Liver (tissue), 9 donors: ENCODE data around the gene NME4. TPM values are rescaled to one million over a fixed set of nuclear protein-coding genes. Genes with fewer than 3 reads are reported as not detected.

ENCODE experiments used
- DNase-seq: peaks from one replicate; pipeline ENCODE4 v3.0.0-alpha.2; 2017; ENCODE audit warnings: low spot score
- H3K27ac ChIP-seq, 2 donors: one replicate each; pipeline ENCODE4 v1.7.0; 2013; ENCODE audit warnings: inconsistent platforms in 2 of 2, low read length in 2 of 2, control low read depth in 1 of 2, low read depth in 1 of 2, mild to moderate bottlenecking in 1 of 2
- H3K27me3 ChIP-seq, 4 donors: one replicate each; pipeline versions ENCODE4 v1.6.1 to v1.7.0; 2013; ENCODE audit warnings: low read length in 3 of 4, inconsistent platforms in 1 of 4, mild to moderate bottlenecking in 1 of 4, moderate library complexity in 1 of 4; ENCODE audit not compliant: control insufficient read depth in 4 of 4, insufficient read depth in 4 of 4
- H3K36me3 ChIP-seq, 4 donors: one replicate each; pipeline versions ENCODE4 v1.6.1 to v1.7.0; 2013; ENCODE audit warnings: low read length in 3 of 4, mild to moderate bottlenecking in 3 of 4, low read depth in 1 of 4, moderate library complexity in 1 of 4; ENCODE audit not compliant: control insufficient read depth in 4 of 4, insufficient read depth in 3 of 4
- H3K4me1 ChIP-seq, 4 donors: one replicate each; pipeline versions ENCODE4 v1.6.1 to v1.7.0; 2013; ENCODE audit warnings: low read length in 3 of 4, mild to moderate bottlenecking in 3 of 4, moderate library complexity in 1 of 4; ENCODE audit not compliant: control insufficient read depth in 4 of 4, insufficient read depth in 4 of 4
- H3K4me3 ChIP-seq, 3 donors: one replicate each; pipeline versions ENCODE4 v1.6.1 to v1.7.0; 2013; ENCODE audit warnings: low read length in 3 of 3, control low read depth in 1 of 3, low read depth in 1 of 3, mild to moderate bottlenecking in 1 of 3
- H3K9ac ChIP-seq, 2 donors: one replicate each; pipeline ENCODE4 v1.7.0; 2013; ENCODE audit warnings: low read length in 2 of 2, mild to moderate bottlenecking in 2 of 2, moderate library complexity in 2 of 2, control low read depth in 1 of 2, low read depth in 1 of 2
- H3K9me3 ChIP-seq, 4 donors: one replicate each; pipeline versions ENCODE4 v1.6.1 to v1.7.0; 2013; ENCODE audit warnings: low read length in 3 of 4; ENCODE audit not compliant: control insufficient read depth in 4 of 4
- EGR1 ChIP-seq, 2 donors: IDR thresholded peaks; 2 replicates each; pipeline ENCODE4 v1.6.1; 2016 to 2018; ENCODE audit warnings: antibody characterized with exemption in 2 of 2, low read depth in 2 of 2
- FOXA1 ChIP-seq: IDR thresholded peaks from 2 replicates; pipeline ENCODE4 v1.6.1; 2016; ENCODE audit warnings: antibody characterized with exemption
- GABPA ChIP-seq, 2 donors: IDR thresholded peaks in 1 of 2; conservative IDR thresholded peaks in 1 of 2; 2 replicates each; pipeline ENCODE4 v1.6.1; 2016; ENCODE audit warnings: antibody characterized with exemption in 2 of 2, mild to moderate bottlenecking in 1 of 2, moderate library complexity in 1 of 2
- JUND ChIP-seq, 2 donors: IDR thresholded peaks; 2 replicates each; pipeline ENCODE4 v1.6.1; 2016; ENCODE audit warnings: antibody characterized with exemption in 2 of 2
- MAX ChIP-seq: IDR thresholded peaks from 2 replicates; pipeline ENCODE4 v1.6.1; 2016; ENCODE audit warnings: antibody characterized with exemption
- NR2F2 ChIP-seq: IDR thresholded peaks from 2 replicates; pipeline ENCODE4 v1.6.1; 2016; ENCODE audit warnings: antibody characterized with exemption
- REST ChIP-seq: IDR thresholded peaks from 2 replicates; pipeline ENCODE4 v1.6.1; 2016; ENCODE audit warnings: antibody characterized with exemption, mild to moderate bottlenecking
- RXRA ChIP-seq, 2 donors: IDR thresholded peaks; 2 replicates each; pipeline ENCODE4 v1.6.1; 2017 to 2018; ENCODE audit warnings: antibody characterized with exemption in 2 of 2, mild to moderate bottlenecking in 1 of 2
- YY1 ChIP-seq: IDR thresholded peaks from 2 replicates; pipeline ENCODE4 v1.6.1; 2016; ENCODE audit warnings: antibody characterized with exemption, mild to moderate bottlenecking
- ZBTB33 ChIP-seq: IDR thresholded peaks from 2 replicates; pipeline ENCODE4 v1.6.1; 2016; ENCODE audit warnings: antibody characterized with exemption
- WGBS: extraction: QIAGEN DNeasy Blood & Tissue Kit; methylation state at CpG from one replicate; pipeline ENCODE4 v1.1.7; 2013; 5-methylcytosine and 5-hydroxymethylcytosine counted together
- polyA plus RNA-seq, 2 donors: library from polyadenylated mRNA; stranded (reverse) in 1 of 2; unstranded in 1 of 2; fragments of 200-250 nt in 1 of 2; fragments of >200 nt in 1 of 2; fragmentation: Nextera tagmentation in 1 of 2; extraction: Ambion mirVana in 1 of 2; gene quantifications; one replicate each; pipeline versions ENCODE4 v1.2.1 to v1.2.3, GENCODE V29; 2013 to 2015
- total RNA-seq, 2 donors: library from RNA; depleted of rRNA; stranded (reverse); fragments of >200 nt; gene quantifications; one replicate each; pipeline ENCODE4 v1.2.3, GENCODE V29; 2014
- donor health status: healthy.
- donor health status: healthy.
- donor health status: healthy.
- donor health status: healthy.
- donor health status: healthy.

NME4 gene
- total and polyA plus RNA-seq, 4 donors = 39.2 to 118 (median 83.9) TPM

- Histone ChIP-seq H3K27me3 (no peaks in the 10 kb centered on the region), H3K36me3 (peaks cover 0 to 14% (median 4%) of the 10 kb centered on the region in 4 donors), H3K27ac (no peak overlapping the region), H3K9me3 (no peaks in the 10 kb centered on the region), H3K9ac (no peak overlapping the region), H3K4me1 (peaks cover 2 to 11% (median 10%) of the 10 kb centered on the region in 4 donors), H3K4me3 (no peak overlapping the region)
- TF ChIP-seq MAX (no peak), JUND (IDR thresholded peaks at IDR 0.05) (no peak), RXRA (IDR thresholded peaks at IDR 0.05) (no peak), GABPA (IDR thresholded peaks at IDR 0.05 in 1 of 2, conservative IDR thresholded peaks at IDR 0.05 in 1 of 2) (no peak), REST (no peak), YY1 (no peak), EGR1 (IDR thresholded peaks at IDR 0.05; ENCODE audit: low read depth in 2 of 2) (no peak)
- WGBS = 59% methylated on average over 19 of the region's 19 CpGs
- no peak for DNase-seq
Measured at GRCh38 chr16:364595-365491, 32.2 kb upstream of the NME4 start.

- Histone ChIP-seq H3K4me3 (no peak overlapping the region), H3K27me3 (no peaks in the 10 kb centered on the region), H3K4me1 (peaks cover 4 to 21% (median 16%) of the 10 kb centered on the region in 4 donors), H3K9ac (no peak overlapping the region), H3K36me3 (peaks cover 0 to 14% (median 4%) of the 10 kb centered on the region in 4 donors), H3K27ac (no peak overlapping the region), H3K9me3 (no peaks in the 10 kb centered on the region)
- WGBS = 96% methylated on average over 10 of the region's 10 CpGs
- DNase-seq = no peak
- no peak for TF ChIP-seq JUND (IDR thresholded peaks at IDR 0.05)
- no peak for TF ChIP-seq NR2F2
Measured at GRCh38 chr16:366476-366875, 30.5 kb upstream of the NME4 start.

GRCh38 chr16:367333-367903, 29.6 kb upstream of the NME4 start:
- peaks cover 4 to 19% (median 15%) of the 10 kb centered on the region in 4 donors for H3K4me1 ChIP-seq
- 96% methylated on average over 18 of the region's 18 CpGs for WGBS
- no peak overlapping the region for H3K4me3 ChIP-seq
- TF ChIP-seq RXRA (IDR thresholded peaks at IDR 0.05) (no peak), GABPA (IDR thresholded peaks at IDR 0.05 in 1 of 2, conservative IDR thresholded peaks at IDR 0.05 in 1 of 2) (no peak), ZBTB33 (no peak), FOXA1 (no peak), YY1 (no peak)
- H3K9me3 ChIP-seq = no peaks in the 10 kb centered on the region
- no peaks in the 10 kb centered on the region for H3K27me3 ChIP-seq
- no peak for DNase-seq
- no peak overlapping the region for H3K9ac ChIP-seq
- no peak overlapping the region for H3K27ac ChIP-seq
- H3K36me3 ChIP-seq = peaks cover 0 to 21% (median 4%) of the 10 kb centered on the region in 4 donors
